Large intestine (tissue), 3 donors: Measurements from ENCODE around the gene MGP. TPM values are rescaled to one million over a fixed set of nuclear protein-coding genes. Genes with fewer than 3 reads are reported as not detected.

Experiments
- DNase-seq, 2 donors: peaks; one replicate each; pipeline versions ENCODE4 v3.0.0 to v3.0.0-alpha.2; 2013
- H3K27ac ChIP-seq: one replicate; pipeline ENCODE4 v1.5.1; 2013; ENCODE audit warnings: low read length
- H3K27me3 ChIP-seq: 2 replicates; pipeline ENCODE4 v1.6.1; 2013; ENCODE audit warnings: low read length; ENCODE audit not compliant: control insufficient read depth, insufficient read depth
- H3K36me3 ChIP-seq: 2 replicates; pipeline ENCODE4 v1.6.1; 2013; ENCODE audit warnings: low read length; ENCODE audit not compliant: control insufficient read depth, insufficient read depth
- H3K4me1 ChIP-seq: one replicate; pipeline ENCODE4 v1.6.1; 2013; ENCODE audit warnings: low read length; ENCODE audit not compliant: control insufficient read depth, insufficient read depth
- H3K4me3 ChIP-seq: one replicate; pipeline ENCODE4 v1.5.1; 2013; ENCODE audit warnings: low read length
- H3K9me3 ChIP-seq: one replicate; pipeline ENCODE4 v1.6.1; 2013; ENCODE audit warnings: mild to moderate bottlenecking, low read depth, low read length, moderate library complexity; ENCODE audit not compliant: control insufficient read depth
- WGBS: methylation state at CpG from one replicate; pipeline ENCODE4 v1.1.5; 2013; ENCODE audit warnings: low lambda C conversion rate; ENCODE audit not compliant: insufficient coverage; 5-methylcytosine and 5-hydroxymethylcytosine counted together
- polyA plus RNA-seq: library from polyadenylated mRNA; unstranded; fragments of 120-200 nt; gene quantifications from one replicate; pipeline ENCODE4 v1.2.1, GENCODE V29; 2013

Gene MGP
- polyA plus RNA-seq, 1 donor = 152 TPM

DNA sequence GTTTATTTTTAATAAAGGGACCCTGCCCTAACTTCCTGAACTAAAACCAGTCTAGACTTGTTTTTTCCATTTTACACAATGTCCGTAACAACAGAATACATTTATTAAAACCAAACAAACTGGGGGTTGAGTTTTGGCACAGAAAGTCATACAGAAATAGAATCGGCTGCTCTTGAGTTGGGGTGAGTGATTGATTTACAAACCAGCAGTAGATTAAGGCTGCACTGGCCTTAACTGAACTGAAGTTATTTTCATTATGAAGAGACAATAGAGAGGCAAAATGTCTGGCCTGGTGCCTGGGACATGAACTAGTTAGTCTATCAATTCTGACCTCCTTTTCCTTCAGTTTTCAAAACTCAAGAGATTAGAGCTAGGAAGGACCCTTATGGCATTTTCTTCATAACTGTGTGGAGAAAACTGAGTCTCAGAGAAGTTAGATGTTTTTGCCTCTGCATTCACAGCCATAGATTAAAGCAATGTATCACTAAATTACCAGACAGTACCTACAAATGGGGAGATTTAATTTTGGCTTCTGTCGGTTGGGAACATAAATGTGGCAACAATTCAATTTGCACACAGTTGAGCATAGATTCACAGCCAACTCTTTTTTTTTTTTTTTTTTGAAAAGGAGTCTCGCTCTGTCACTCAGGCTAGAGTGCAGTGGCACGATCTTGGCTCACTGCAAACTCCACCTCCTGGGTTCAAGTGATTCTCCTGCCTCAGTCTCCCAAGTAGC, 19.8 kb upstream of the MGP start:
- no peak for DNase-seq
- Histone ChIP-seq H3K9me3 (peaks cover under 1% of the 10 kb centered on the region), H3K27ac (no peak overlapping the region), H3K27me3 (no peaks in the 10 kb centered on the region), H3K4me3 (no peak overlapping the region), H3K4me1 (no peaks in the 10 kb centered on the region), H3K36me3 (no peaks in the 10 kb centered on the region)
- no CpG with 5 or more reads among the region's 5 CpGs for WGBS

DNA sequence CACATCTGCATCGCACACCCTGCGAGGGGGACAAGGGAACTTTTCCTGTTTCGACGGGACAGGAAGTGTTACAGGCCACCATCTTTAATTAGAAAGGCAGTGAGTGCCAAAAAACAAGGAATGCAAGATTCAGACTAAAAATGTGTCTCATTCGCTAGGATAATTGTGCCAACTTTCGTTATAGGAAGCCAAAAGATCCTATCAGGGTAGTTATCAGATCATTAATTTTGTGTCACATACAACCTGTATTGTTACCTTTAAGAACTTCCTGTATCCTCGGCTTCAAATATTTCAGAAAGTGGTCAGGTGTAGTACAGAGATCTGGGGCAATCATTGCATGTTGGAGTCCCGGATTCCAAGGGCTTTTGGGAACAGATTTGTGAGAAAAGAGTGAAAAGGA, 19.2 kb upstream of the MGP start:
- H3K27me3 ChIP-seq = no peaks in the 10 kb centered on the region
- no peaks in the 10 kb centered on the region for H3K36me3 ChIP-seq
- H3K9me3 ChIP-seq = no peaks in the 10 kb centered on the region
- H3K27ac ChIP-seq = no peak overlapping the region
- 100% methylated on average over 2 of the region's 8 CpGs for WGBS
- H3K4me1 ChIP-seq = no peaks in the 10 kb centered on the region
- DNase-seq = no peak
- H3K4me3 ChIP-seq = no peak overlapping the region

DNA sequence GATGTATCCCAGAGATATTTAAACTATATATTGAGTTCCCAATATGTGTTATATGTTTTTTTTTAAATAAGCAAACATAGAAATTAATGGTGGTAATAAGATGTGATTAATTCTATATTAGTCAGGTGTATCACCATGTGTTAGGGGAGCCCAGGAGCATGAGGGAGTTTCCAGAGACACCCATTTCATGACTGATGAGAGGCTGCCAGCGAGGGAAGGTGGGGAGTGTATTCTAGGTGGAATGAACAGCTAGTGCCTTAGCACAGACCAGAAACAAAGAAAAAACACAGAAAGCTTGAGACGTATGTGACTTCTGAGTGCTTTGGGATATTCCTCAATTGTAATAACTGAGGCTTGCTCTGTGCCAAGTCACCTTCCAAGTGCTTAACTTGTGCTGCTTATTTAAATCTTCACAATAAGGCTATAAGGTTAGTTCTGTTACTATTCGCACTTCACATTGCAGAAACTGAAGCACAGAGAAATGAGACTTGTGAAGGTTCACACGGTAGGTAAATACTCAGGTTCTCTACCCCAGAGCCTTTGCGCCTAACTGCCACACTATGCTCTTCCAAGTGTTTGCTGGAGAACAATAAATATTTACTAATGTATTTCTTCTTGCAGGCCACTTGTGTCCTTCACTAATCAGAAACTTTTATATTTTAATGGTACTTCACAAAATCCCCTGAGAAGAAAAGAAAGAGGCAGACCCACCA, 17.9 kb upstream of the MGP start:
- no peaks in the 10 kb centered on the region for H3K27me3 ChIP-seq
- H3K36me3 ChIP-seq = no peaks in the 10 kb centered on the region
- no peak overlapping the region for H3K4me3 ChIP-seq
- DNase-seq = no peak
- H3K4me1 ChIP-seq = no peaks in the 10 kb centered on the region
- 96% methylated on average over 3 of the region's 5 CpGs for WGBS
- no peaks in the 10 kb centered on the region for H3K9me3 ChIP-seq
- no peak overlapping the region for H3K27ac ChIP-seq

- no peak for DNase-seq
- H3K27ac ChIP-seq = no peak overlapping the region
- H3K4me1 ChIP-seq = no peaks in the 10 kb centered on the region
- no peaks in the 10 kb centered on the region for H3K36me3 ChIP-seq
- no peak overlapping the region for H3K4me3 ChIP-seq
- no peaks in the 10 kb centered on the region for H3K9me3 ChIP-seq
- no CpG with 5 or more reads among the region's 2 CpGs for WGBS
- H3K27me3 ChIP-seq = no peaks in the 10 kb centered on the region
Measured at GRCh38 chr12:14902465-14902864, 16.8 kb upstream of the MGP start.

DNA sequence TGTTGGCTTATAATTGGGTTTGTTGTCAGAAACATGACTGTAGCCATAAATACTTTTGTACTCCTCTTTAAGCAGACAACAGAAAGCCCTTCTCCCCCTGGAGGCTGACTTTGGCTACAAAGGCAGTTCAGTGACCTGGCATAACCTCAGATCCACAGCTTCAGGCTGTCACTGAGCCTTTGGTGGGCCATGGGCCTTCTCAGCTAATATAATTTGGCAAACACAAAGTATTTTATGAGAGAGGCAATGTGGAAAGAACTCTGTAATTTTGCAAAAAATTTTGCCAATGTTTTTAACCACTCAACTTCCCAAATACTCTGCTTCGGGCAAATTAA, 15.5 kb upstream of the MGP start:
- Histone ChIP-seq H3K9me3 (no peaks in the 10 kb centered on the region), H3K27ac (no peak overlapping the region)
- 100% methylated on average over 1 of the region's 1 CpG for WGBS

DNA sequence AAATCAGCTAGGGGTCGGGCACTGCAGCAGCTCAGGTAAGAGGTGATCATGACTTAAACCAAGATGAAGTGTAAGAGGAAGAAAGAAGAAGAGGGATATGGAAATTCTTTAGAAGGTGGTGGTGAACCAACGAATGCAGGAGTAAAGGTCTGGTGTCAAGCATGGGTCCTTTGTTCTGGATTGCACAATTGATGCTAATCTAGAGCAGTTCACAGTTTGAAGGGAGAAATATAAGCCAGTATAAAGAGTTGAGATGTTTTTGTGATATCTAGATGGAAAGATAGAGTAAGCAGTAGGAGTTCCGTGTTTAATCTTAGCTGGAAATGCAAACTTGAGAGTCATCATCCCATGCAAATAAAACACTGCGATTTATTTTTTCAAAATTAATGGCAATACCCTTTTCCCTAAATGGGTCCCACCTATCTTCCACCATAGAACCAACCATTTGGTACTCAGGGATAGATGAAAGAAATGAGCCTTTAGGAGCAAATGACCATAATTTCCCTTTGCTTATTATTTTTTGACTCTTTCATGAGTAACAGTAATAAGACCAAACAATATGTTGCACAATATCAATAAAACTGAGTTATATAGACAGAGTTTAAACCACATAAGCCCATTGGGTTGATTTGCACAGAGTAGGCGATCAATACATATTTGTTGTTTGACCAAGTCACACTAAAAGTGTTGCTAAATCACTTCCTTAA, 15.0 kb upstream of the MGP start:
- no peak overlapping the region for H3K27ac ChIP-seq

More for the DNA sequence above, 15.5 kb upstream of the MGP start:
- DNase-seq = no peak
- Histone ChIP-seq H3K27me3 (no peaks in the 10 kb centered on the region), H3K36me3 (no peaks in the 10 kb centered on the region), H3K4me3 (no peak overlapping the region), H3K4me1 (no peaks in the 10 kb centered on the region)

GRCh38 chr12:14896521-14897169, 11.0 kb upstream of the MGP start:
- H3K4me1 ChIP-seq = no peaks in the 10 kb centered on the region
- no peak for DNase-seq
- H3K4me3 ChIP-seq = no peak overlapping the region
- H3K27me3 ChIP-seq = no peaks in the 10 kb centered on the region
- H3K36me3 ChIP-seq = no peaks in the 10 kb centered on the region
- no CpG with 5 or more reads among the region's 7 CpGs for WGBS
- H3K27ac ChIP-seq = no peak overlapping the region
- H3K9me3 ChIP-seq = no peaks in the 10 kb centered on the region

More for the DNA sequence above, 15.0 kb upstream of the MGP start:
- WGBS = 65% methylated on average over 2 of the region's 5 CpGs
- no peaks in the 10 kb centered on the region for H3K4me1 ChIP-seq
- no peaks in the 10 kb centered on the region for H3K27me3 ChIP-seq
- H3K36me3 ChIP-seq = no peaks in the 10 kb centered on the region
- H3K4me3 ChIP-seq = no peak overlapping the region
- H3K9me3 ChIP-seq = no peaks in the 10 kb centered on the region
- no peak for DNase-seq

- no peaks in the 10 kb centered on the region for H3K36me3 ChIP-seq
- no peak for DNase-seq
- H3K27ac ChIP-seq = no peak overlapping the region
- H3K9me3 ChIP-seq = no peaks in the 10 kb centered on the region
- H3K27me3 ChIP-seq = peaks cover 5% of the 10 kb centered on the region
- no CpG with 5 or more reads among the region's 5 CpGs for WGBS
- no peak overlapping the region for H3K4me3 ChIP-seq
- no peaks in the 10 kb centered on the region for H3K4me1 ChIP-seq
Measured at GRCh38 chr12:14893506-14894250, 8.0 kb upstream of the MGP start.

- Histone ChIP-seq H3K9me3 (no peaks in the 10 kb centered on the region), H3K36me3 (no peaks in the 10 kb centered on the region), H3K27me3 (peaks cover 6% of the 10 kb centered on the region), H3K4me1 (no peaks in the 10 kb centered on the region), H3K4me3 (no peak overlapping the region), H3K27ac (no peak overlapping the region)
- DNase-seq = no peak
- WGBS = 20% methylated on average over 1 of the region's 7 CpGs
Measured at GRCh38 chr12:14892726-14893505, 7.3 kb upstream of the MGP start.
